ENCODE results near the gene GRHL1.

- TF ChIP-seq, protein P1, sequence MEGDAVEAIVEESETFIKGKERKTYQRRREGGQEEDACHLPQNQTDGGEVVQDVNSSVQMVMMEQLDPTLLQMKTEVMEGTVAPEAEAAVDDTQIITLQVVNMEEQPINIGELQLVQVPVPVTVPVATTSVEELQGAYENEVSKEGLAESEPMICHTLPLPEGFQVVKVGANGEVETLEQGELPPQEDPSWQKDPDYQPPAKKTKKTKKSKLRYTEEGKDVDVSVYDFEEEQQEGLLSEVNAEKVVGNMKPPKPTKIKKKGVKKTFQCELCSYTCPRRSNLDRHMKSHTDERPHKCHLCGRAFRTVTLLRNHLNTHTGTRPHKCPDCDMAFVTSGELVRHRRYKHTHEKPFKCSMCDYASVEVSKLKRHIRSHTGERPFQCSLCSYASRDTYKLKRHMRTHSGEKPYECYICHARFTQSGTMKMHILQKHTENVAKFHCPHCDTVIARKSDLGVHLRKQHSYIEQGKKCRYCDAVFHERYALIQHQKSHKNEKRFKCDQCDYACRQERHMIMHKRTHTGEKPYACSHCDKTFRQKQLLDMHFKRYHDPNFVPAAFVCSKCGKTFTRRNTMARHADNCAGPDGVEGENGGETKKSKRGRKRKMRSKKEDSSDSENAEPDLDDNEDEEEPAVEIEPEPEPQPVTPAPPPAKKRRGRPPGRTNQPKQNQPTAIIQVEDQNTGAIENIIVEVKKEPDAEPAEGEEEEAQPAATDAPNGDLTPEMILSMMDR (conservative IDR thresholded peaks at IDR 0.05; ENCODE audit: low read depth, low read length) = no peak
- TF ChIP-seq EZH2 (IDR thresholded peaks at IDR 0.05; ENCODE audit: low read length, unreplicated experiment) = no peak
- no peak for TF ChIP-seq EZH2phosphoT487 (IDR thresholded peaks at IDR 0.05; ENCODE audit: borderline replicate concordance, low read length)
Measured at GRCh38 chr2:9993488-9994165, 42.1 kb downstream of the GRHL1 start.

Measured in PC-3 (cell line).